NB4 (cell line): ENCODE measurements around the gene ENAH.

Experiments
- CTCF ChIP-seq: IDR thresholded peaks from one replicate; pipeline ENCODE4 v1.5.1; 2012; ENCODE audit warnings: low read depth, low read length
- POLR2A ChIP-seq: IDR thresholded peaks from 2 replicates; pipeline ENCODE4 v1.6.1; 2011; ENCODE audit warnings: mild to moderate bottlenecking; ENCODE audit not compliant: insufficient read length; ENCODE audit errors: extremely low read depth

- TF ChIP-seq CTCF (no peak), POLR2A (no peak)
Observed at GRCh38 chr1:225677350-225678124, 24.6 kb upstream of the ENAH start.
